HG03025 (cell line): ENCODE results near the gene SEC23IP.
A peak's percentile ranks its signal among the peaks of the same experiment; 100 is the strongest.
"Not testable (repeated sequence)": the region's sequence is repeated elsewhere in the genome, so short reads cannot be mapped to it uniquely, and the experiment has no call there.

Source experiments
- ATAC-seq: cut with Tn5 transposase; IDR thresholded peaks from one replicate; pipeline ENCODE4 v1.9.1; 2021; ENCODE audit warnings: mild to moderate bottlenecking, moderate library complexity; ENCODE audit not compliant: unreplicated experiment, low FRiP score

Gene SEC23IP

DNA sequence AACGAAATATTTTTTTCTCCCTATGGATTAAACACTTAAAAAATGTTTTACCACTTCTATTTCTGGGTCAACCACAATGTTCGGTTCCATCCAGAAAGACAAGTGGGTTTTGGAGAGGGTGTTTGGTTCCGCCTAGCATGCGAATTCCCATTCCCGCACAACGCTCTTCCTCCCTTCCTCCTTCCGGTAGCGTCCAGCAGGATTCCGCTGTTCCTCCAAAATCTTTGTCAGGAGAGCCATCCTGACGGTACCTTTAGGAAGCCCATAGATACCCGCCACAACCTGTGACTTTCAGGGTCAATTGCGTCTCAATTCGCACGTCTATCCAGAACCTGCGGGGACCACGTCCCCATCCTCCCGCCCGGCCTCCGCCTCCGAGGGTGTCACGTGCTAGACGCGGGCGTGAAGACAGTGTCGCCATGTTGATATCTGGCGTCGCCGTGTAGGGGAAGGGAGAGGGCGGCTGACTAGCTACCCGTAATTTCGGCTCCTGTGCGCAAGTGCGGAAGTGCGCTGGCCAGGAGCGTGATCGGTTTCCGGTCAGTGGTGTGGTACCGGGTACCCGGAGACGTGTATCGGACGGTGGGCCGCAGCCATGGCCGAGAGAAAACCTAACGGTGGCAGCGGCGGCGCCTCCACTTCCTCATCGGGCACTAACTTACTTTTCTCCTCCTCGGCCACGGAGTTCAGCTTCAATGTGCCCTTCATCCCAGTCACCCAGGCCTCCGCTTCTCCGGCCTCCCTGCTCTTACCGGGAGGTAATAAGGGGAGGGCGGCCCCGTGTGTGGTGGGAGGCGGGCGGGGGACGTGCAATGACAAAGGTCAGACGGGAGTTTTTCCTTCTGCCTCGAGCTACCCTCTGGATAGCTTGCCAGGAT, at the start of gene SEC23IP:
Gene SEC23IP (plus strand): TSS at position 543 of the 878 bp plus-strand sequence. CDS start 53 bp downstream, at position 596.
- peak; percentile 95 for ATAC-seq

GRCh38 chr10:119845656-119846055, 46.9 kb upstream of the SEC23IP start:
- ATAC-seq, result no peak

GRCh38 chr10:119849031-119849789, 43.3 kb upstream of the SEC23IP start:
- no peak for ATAC-seq

GRCh38 chr10:119849944-119850343, 42.6 kb upstream of the SEC23IP start:
- no peak for ATAC-seq

DNA sequence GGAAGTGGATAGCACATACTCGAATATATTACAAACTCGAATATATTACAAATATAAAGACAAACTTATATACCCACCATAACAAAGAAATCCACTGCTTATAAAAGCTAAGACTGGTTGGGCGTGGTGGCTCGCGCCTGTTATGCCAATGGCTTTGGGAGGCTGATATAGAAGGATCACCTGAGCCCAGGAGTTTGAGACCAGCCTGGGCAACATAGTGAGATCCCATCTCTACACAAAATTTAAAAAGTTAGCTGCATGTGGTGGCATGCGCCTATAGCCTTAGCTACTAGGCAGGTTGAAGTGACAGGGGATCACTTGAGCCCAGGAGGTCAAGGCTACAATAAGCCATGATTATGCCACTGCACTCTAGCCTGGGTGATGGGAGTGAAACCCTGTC, 40.3 kb upstream of the SEC23IP start:
- no peak for ATAC-seq

DNA sequence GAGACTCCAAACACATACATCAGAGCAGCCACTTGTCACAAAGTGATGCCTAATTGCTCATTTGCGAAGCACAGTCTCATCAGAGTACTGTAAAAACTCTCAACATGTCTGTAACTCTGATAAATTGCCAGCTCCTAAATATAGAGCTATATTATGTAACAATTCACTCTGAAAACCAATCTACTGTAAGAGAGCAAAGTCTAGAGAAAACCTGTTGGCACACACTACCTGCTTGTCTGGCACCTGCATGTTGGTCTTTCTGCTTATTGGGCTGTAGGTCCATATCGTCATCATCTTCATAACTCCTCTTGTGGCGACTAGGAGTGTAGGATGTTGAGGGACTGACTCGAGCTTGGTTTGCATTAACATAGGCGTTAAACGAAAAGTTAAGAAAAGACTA, 39.7 kb upstream of the SEC23IP start:
- ATAC-seq, result no peak

DNA sequence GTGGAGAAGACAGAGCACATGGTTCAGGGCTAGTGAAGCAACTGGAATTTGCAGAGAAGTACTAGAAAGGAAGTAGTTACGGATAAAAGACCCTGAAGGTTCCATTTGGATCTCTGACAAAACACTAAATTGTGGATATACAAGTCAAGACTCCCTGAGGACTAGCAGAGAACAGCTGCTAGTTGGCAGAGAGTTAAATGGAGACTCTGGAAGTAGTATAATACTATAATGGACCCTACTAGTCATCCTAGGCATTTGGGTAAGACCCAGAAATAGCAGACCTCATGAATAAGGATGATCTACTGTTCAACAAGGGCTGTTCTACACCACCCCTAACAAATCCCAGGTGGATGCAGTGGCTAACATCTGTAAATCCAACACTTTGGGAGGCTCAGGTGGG, 39.0 kb upstream of the SEC23IP start:
- ATAC-seq, result no peak

GRCh38 chr10:119858063-119858462, 34.5 kb upstream of the SEC23IP start:
- no peak for ATAC-seq

- no peak for ATAC-seq
Measured at GRCh38 chr10:119859420-119860258, 32.9 kb upstream of the SEC23IP start.

DNA sequence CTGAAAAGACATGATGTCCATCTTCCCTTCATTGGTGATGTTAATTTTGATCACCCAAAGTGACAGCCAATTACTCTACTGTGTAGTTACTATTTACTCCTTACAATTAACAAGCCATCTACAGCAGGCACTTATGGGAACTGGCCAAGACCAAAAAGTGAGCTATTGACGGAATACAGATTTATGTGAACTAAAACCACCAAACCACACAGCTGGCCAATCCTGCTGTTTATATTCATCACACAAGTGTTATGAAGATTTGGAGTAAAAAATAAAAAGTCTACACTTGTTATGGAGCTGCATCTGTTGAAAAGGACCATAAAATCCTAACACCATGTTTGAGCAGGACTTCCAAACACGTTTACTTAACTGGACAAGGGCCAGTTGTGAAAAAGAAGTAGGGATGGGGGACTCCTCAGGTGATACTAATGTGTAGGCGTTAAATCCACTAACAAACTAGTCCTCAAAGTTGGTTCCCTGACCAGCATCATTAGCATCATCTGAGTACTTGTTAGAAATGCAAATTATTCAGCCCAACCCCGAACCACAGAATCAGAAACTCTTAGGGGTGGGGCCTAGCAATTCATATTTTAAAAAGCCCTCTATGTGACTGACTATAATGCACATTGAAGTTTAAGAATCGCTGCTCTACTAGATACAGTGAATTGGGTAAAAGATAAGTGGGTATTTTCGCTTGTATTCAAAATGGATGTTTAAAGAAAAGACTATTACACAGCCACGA, 31.5 kb upstream of the SEC23IP start:
- ATAC-seq, result no peak

DNA sequence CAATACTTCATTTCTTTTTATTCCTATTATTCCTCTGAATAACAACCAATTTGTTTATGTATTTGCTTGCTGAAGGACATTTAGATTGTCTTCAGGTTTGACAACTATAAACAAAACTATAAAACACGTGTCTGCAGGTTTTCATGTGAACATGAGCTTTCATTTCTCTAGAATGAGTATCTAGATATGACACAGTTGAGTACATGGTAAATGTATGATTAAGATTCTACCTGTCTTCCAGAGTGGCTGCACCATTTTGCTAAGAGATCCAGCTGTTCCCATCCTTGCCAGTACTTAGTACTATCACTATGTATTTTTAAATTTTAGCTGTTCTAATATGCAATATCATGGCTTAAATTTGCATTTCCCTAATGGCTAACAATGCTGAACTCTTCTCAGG, 30.0 kb upstream of the SEC23IP start:
- no peak for ATAC-seq

DNA sequence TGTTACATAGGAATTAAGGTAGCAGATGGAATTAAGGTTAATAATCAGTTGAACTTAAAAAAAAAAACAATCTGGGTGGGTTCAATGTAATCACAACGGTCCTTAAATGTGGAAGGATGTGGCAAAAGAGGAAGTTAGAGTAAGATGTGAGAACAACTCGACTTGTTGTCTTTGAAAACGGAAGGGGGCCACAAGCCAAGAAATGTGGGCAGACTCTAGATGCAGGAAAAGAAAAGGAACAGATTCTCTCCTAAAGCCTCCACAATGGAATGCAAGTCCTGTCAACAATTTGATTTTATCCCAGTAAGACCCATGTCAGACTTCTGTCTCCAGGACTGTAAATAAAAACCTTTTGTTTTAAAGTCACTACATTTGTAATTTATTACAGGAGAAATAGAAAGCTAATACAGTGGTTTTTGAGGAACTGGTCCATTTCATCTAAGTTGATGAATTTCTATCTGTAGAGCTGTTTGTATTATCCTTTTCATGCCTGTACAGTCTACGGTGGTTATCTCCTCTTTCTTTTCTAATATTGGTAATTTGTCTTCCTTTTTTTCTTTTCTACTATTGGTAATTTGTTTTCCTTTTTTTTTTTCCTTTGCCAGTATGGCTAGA, 28.5 kb upstream of the SEC23IP start:
- ATAC-seq, result no peak

- ATAC-seq, result no peak
Measured at GRCh38 chr10:119865699-119866240, 26.8 kb upstream of the SEC23IP start.

DNA sequence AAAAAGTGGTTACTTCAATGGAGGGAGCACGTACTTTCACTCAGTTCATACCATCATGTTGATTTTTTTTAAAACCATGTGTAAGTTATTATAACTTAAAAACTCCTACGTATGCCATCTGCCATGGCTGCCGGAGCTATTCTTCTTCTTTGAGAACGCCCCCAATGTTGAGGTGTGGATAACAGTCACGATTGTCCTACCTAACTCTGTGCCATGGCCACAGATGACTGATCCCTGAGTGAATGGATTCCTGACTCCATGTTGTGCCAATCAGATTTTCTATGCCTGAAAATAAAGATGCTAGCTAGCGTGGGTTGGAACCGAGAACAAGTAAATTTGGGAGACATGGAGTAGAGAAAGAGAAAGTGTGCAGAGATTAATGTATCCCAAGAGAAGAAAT, 25.2 kb upstream of the SEC23IP start:
- ATAC-seq, result no peak

DNA sequence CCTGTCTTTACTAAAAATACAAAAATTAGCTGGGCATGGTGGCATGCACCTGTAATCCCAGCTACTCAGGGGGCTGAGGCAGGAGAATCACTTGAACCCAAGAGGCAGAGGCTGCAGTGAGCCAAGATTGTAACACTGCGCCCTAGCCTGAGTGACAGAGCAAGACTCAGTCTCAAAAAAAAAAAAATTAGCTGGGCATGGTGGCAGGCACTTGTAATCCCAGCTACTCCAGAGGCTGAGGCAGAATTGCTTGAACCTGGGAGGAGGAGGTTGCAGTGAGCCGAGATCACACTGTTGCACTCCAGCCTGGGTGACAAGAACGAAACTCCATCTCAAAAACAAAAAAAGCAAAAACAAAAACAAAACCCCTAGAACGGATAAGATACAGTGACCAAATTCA, 23.1 kb upstream of the SEC23IP start:
- ATAC-seq, result not testable (repeated sequence)

DNA sequence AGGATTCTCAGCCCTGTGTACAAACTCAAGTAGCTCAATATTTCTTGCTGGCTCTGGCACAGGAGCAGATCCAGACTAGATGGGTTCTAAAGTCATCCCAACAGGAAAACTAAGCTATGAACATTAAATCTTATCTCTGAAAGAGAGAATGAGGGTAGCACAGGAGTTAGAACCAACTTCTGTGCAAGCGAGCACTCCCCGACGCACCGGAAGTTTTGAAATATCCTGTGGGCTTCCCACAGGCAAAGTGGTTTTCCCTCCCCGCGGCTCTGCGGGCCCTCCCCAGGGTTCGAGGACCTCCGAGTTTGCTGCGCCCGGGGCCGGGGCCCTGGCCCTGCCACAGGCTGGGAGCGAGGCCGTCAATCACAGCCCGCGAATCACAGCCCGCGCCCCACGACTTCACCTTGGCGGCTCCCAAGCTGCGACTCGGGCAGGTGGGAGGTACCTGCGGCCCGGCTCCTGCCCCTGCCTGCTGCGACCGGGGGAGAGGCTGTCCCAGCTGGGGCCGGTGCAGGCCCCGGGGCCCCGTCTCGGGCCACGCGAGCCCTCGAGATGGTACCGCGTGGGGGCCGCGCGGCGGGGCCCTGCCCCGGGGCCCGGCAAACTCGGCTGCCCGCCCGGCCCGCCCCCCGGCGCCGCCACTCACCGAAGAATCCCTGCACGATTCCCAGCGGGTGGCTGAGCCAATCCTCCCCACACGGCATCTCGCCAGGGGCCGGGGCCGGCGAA, 20.5 kb upstream of the SEC23IP start:
- ATAC-seq, result peak; percentile 34

DNA sequence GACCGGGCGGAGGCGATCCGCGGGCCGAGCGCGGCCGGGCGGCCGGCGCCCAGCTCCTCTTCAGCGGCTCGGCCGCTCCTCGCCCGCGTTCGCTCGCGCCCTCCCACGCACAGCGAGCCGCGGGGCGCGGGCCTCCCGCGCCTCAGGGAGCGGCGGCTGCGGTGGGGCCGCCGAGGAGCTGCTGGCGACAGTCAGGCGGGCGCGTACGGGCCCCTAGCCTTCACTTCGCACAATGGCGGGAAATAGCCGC, 20.0 kb upstream of the SEC23IP start, which contains the start of gene MCMBP:
Gene MCMBP (minus strand): TSS at position 234 of the 250 bp plus-strand sequence. CDS start 259 bp downstream, outside the sequence.
- ATAC-seq, result peak; percentile 27

GRCh38 chr10:119872860-119873681, 19.5 kb upstream of the SEC23IP start:
- ATAC-seq, result peak; percentile 83
